Neutrophil (primary cell): Measurements from ENCODE around the gene OBSCN.

ENCODE experiments used
- H3K27ac ChIP-seq: fragments of 200-600 bp; sonication (generic); 2 replicates; pipeline ENCODE4 v1.5.1; 2016; ENCODE audit warnings: mild to moderate bottlenecking, moderate library complexity
- H3K27me3 ChIP-seq: fragments of 200-600 bp; sonication (generic); 2 replicates; pipeline ENCODE4 v1.6.0; 2016; ENCODE audit warnings: mild to moderate bottlenecking
- H3K36me3 ChIP-seq: fragments of 200-600 bp; sonication (generic); 2 replicates; pipeline ENCODE4 v1.5.1; 2017
- H3K4me1 ChIP-seq, 2 experiments: fragments of 200-600 bp in 1 of 2; sonication (generic) in 1 of 2; 1 replicate in 1 of 2; 2 replicates in 1 of 2; pipeline versions ENCODE4 v1.5.1 to v1.6.1; 2013 to 2016; ENCODE audit warnings: low read depth in 1 of 2, low read length in 1 of 2, mild to moderate bottlenecking in 1 of 2, moderate library complexity in 1 of 2; ENCODE audit not compliant: control insufficient read depth in 1 of 2, insufficient read depth in 1 of 2
- H3K4me3 ChIP-seq, 2 experiments: fragments of 200-600 bp in 1 of 2; sonication (generic) in 1 of 2; 1 replicate in 1 of 2; 2 replicates in 1 of 2; pipeline ENCODE4 v1.5.1; 2013 to 2016; ENCODE audit warnings: low read depth in 1 of 2, low read length in 1 of 2, mild to moderate bottlenecking in 1 of 2, moderate library complexity in 1 of 2
- H3K9me3 ChIP-seq: fragments of 200-600 bp; sonication (generic); 2 replicates; pipeline ENCODE4 v1.5.1; 2016
- CTCF ChIP-seq: fragments of 200-600 bp; sonication (generic); IDR thresholded peaks from 2 replicates; pipeline ENCODE4 v1.5.1; 2016; ENCODE audit warnings: antibody characterized with exemption

Gene OBSCN

GRCh38 chr1:228376651-228377631 lies 169.1 kb downstream of the OBSCN start:
- no peak overlapping the region for H3K27ac ChIP-seq
- H3K4me3 ChIP-seq: no peak overlapping the region
- H3K36me3 ChIP-seq: no peaks in the 10 kb centered on the region
- H3K9me3 ChIP-seq: no peaks in the 10 kb centered on the region
- peaks cover 51% of the 10 kb centered on the region for H3K27me3 ChIP-seq
- no peak for TF ChIP-seq CTCF
- H3K4me1 ChIP-seq: peaks cover 0 to 5% of the 10 kb centered on the region in 2 experiments

- H3K27me3 ChIP-seq: peaks cover 53% of the 10 kb centered on the region
- H3K9me3 ChIP-seq: no peaks in the 10 kb centered on the region
- TF ChIP-seq CTCF: no peak
- no peak overlapping the region for H3K4me3 ChIP-seq
- H3K27ac ChIP-seq: no peak overlapping the region
- peaks cover 0 to 5% of the 10 kb centered on the region in 2 experiments for H3K4me1 ChIP-seq
- H3K36me3 ChIP-seq: no peaks in the 10 kb centered on the region
These were observed 169.8 kb downstream of the OBSCN start for GRCh38 chr1:228377664-228378089.

GRCh38 chr1:228378090-228378872 lies 170.4 kb downstream of the OBSCN start:
- no peak overlapping the region for H3K27ac ChIP-seq
- no peak overlapping the region for H3K4me3 ChIP-seq
- H3K9me3 ChIP-seq: no peaks in the 10 kb centered on the region
- no peak for TF ChIP-seq CTCF
- peaks cover 53% of the 10 kb centered on the region for H3K27me3 ChIP-seq
- H3K36me3 ChIP-seq: no peaks in the 10 kb centered on the region
- H3K4me1 ChIP-seq: peaks cover 0 to 5% of the 10 kb centered on the region in 2 experiments

- no peak for TF ChIP-seq CTCF
- peaks cover 0 to 5% of the 10 kb centered on the region in 2 experiments for H3K4me1 ChIP-seq
- no peak overlapping the region for H3K4me3 ChIP-seq
- no peaks in the 10 kb centered on the region for H3K36me3 ChIP-seq
- peaks cover 53% of the 10 kb centered on the region for H3K27me3 ChIP-seq
- H3K9me3 ChIP-seq: no peaks in the 10 kb centered on the region
- H3K27ac ChIP-seq: no peak overlapping the region
These were observed 171.1 kb downstream of the OBSCN start for GRCh38 chr1:228378873-228379460.

GRCh38 chr1:228379666-228380065 lies 171.8 kb downstream of the OBSCN start:
- peaks cover 0 to 5% of the 10 kb centered on the region in 2 experiments for H3K4me1 ChIP-seq
- H3K27me3 ChIP-seq: peaks cover 53% of the 10 kb centered on the region
- no peak overlapping the region for H3K4me3 ChIP-seq
- H3K9me3 ChIP-seq: no peaks in the 10 kb centered on the region
- H3K27ac ChIP-seq: no peak overlapping the region
- no peaks in the 10 kb centered on the region for H3K36me3 ChIP-seq
- TF ChIP-seq CTCF: no peak
